C4-2B (cell line): ENCODE results near the gene DAG1.
"Not testable (repeated sequence)": the region's sequence is repeated elsewhere in the genome, so short reads cannot be mapped to it uniquely, and the experiment has no call there.

Experiments
- H3K27ac ChIP-seq: fragments of 450-650 bp; 2 replicates; pipeline ENCODE4 v1.5.1; 2017
- ZFX ChIP-seq: fragments of 450-650 bp; IDR thresholded peaks from 2 replicates; pipeline ENCODE4 v1.6.1; 2017
- TF ChIP-seq, protein P1 (sequence below): fragments of 450-650 bp; conservative IDR thresholded peaks from 2 replicates; pipeline ENCODE4 v1.5.1; 2017; ENCODE audit warnings: mild to moderate bottlenecking

DAG1 gene

DNA sequence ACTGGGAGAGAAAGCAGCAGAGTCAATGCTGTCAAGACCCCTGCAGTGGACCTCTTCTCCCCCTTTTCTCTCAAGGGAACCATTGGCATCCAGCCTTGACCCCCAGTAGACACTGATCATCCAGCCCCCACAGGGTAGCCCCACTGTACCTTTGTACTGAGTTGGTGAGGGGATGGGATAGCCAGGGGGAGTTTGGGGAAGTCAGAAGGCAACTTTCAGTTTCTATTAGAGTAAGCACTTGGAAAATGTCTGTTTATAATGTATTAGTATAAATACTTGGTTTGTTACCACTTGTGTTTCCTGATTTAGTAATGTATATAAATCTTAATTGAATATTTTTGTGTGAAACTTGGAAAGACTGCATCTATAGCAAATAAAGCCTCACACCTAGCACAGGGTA, 25.0 kb downstream of the DAG1 start:
- TF ChIP-seq, protein P1, sequence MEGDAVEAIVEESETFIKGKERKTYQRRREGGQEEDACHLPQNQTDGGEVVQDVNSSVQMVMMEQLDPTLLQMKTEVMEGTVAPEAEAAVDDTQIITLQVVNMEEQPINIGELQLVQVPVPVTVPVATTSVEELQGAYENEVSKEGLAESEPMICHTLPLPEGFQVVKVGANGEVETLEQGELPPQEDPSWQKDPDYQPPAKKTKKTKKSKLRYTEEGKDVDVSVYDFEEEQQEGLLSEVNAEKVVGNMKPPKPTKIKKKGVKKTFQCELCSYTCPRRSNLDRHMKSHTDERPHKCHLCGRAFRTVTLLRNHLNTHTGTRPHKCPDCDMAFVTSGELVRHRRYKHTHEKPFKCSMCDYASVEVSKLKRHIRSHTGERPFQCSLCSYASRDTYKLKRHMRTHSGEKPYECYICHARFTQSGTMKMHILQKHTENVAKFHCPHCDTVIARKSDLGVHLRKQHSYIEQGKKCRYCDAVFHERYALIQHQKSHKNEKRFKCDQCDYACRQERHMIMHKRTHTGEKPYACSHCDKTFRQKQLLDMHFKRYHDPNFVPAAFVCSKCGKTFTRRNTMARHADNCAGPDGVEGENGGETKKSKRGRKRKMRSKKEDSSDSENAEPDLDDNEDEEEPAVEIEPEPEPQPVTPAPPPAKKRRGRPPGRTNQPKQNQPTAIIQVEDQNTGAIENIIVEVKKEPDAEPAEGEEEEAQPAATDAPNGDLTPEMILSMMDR = no peak
- no peak overlapping the region for H3K27ac ChIP-seq

DNA sequence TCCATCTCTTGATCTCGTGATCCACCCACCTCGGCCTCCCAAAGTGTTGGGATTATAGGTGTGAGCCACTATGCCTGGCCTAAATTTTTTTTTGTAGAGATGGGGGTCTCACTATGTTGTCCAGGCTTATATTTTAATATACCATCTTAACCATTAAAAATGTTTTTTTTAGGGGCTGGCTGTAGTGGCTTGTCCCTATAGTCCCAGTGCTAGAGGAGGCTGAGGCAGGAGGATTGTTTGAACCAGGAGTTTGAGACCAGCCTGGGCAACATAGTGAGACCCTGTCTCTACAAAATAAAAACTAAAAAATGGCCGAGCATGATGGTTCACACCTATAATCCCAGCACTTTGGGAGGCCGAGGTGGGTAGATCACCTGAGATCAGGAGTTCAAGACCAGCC, 26.8 kb downstream of the DAG1 start:
- H3K27ac ChIP-seq = not testable (repeated sequence)

DNA sequence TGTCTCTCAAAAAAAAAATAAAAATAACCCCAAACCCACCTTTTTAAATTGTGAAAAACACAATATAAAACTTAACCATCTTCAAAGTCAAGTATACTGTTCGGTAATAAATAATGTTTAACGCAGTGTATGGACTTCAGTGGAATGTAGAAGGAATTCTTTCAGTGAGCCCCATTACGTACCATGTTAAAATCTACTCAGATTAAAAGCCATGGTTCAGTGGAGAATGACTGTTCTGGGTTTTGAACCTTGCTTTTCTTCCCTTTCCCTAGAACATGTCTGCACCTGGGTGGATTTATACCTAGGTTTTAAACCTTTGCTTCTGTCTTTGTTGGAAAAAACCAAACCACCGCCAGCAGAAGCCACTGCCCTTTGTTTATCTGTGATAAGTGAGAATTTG, 27.5 kb downstream of the DAG1 start:
- no peak for TF ChIP-seq ZFX
- TF ChIP-seq, protein P1 = no peak

DNA sequence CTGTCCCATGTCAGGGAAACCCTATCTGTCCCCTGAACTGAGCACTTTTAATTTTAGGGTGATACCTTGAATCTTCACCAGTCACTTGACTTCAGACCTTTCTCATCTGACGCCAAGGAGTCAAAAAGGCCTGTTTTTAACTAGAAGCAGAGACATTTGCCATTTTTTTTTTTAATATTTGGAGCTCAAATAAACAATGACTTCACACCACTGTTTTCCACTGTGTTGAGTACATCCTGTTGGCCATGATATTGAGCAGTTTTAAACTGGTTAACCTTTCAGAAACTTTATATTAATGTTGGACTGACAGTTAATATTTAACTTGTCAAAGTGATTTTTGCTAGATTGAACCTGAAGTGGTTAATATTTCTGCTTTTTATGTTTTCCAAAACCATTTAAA, 28.2 kb downstream of the DAG1 start:
- TF ChIP-seq, protein P1 = no peak
- no peak for TF ChIP-seq ZFX
- H3K27ac ChIP-seq = no peak overlapping the region

More for the DNA sequence above, 27.5 kb downstream of the DAG1 start:
- H3K27ac ChIP-seq = no peak overlapping the region

DNA sequence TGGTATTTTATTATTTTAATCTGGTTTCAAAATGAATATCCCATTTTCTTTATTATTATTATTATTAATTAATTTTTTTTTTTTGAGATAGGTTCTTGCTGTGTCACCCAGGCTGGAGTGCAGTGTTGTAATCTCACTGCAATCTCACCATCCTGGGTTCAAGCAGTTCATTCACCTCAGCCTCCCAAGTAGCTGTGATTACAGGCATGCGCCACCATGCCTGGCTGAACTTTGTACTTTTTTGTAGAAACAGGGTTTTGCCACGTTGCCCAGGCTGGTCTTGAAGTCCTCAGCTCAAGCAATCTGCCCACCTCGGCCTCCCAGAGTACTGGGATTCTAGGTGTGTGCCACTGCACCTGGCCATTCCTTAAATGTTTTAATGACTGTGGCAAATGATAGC, 28.6 kb downstream of the DAG1 start:
- H3K27ac ChIP-seq = no peak overlapping the region
- TF ChIP-seq, protein P1 = no peak
- no peak for TF ChIP-seq ZFX

DNA sequence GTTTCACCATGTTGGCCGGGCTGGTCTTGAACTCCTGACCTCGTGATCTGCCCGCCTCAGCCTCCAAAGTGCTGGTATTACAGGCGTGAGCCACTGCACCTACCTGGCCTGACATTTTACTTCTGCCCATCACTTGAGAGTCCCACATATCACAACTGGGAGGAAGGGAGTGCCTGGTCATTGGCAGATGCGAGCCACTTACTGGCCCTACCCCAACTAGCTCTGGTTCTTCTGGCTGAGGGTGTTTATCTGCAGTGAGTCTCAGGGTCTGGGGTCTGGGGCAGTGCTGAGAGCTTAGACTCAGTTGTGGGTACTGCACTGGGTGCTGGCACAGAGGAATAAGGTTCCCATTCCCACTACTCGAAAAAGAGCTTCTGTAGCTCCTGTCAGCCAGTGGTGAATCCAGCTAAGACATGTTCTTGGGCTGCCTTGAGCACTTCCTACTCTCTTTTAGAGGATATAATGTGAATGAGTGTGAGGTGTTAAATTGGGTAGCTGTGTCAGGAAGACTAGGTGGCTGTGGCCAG, 30.2 kb downstream of the DAG1 start:
- no peak for TF ChIP-seq ZFX
- TF ChIP-seq, protein P1 = no peak
- H3K27ac ChIP-seq = no peak overlapping the region

DNA sequence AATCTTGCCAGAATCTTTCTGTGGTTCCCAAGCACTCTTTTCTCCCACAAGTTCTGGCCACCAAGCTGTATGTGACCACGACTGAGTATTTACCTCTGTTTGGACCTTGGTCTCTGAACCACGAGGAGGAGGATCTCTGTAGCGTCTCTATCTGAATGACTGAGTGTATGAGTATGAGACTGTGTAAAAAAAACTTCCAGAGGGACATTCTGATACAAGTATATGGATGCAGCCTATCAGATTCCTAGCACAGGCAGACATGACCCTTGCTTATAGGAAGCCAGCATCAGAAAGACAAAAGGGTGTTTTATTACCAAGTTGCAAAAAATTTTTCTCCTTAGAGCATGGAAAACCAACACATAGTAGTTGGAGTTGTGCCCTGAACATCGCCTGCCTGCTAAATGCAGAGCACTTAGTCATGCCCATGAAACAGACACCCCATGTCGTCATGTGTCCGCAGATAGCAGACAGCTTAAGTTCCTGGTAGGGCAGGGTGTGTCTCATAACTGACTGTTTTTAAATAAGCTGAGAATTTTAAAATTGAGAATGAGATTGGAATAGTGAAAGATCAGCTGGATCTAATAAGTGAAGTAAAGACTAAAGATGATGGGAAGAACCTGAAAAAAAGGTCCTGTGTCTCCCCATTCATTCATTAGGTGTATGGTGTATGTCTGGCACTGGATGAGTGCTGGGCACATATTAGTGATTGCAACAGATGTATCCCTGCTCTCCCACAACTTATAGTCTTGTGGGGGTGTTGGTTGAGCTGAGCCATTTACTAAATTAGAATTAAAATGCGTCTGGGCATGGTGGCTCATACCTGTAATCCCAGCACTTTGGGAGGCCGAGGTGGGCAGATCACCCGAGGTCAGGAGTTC, 30.9 kb downstream of the DAG1 start:
- no peak overlapping the region for H3K27ac ChIP-seq
- TF ChIP-seq, protein P1 = no peak
- no peak for TF ChIP-seq ZFX

DNA sequence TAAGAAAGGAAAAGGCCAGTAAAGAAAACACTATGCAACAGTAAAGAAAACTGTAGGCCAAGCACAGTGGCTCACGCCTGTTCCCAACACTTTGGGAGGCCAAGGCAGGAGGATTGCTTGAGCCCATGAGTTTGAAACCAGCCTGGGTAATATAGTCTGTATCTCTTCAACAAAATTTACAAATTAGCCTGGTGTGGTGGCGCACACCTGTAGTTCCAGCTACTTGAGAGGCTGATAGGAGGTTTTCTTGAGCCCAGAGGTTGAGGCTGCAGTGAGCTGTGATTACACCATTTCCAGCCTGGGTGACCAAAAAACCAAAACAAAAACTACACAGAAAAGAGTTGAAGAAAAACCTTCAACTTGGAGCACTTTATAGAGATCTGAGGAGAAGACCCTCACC, 31.8 kb downstream of the DAG1 start:
- no peak for TF ChIP-seq ZFX
- TF ChIP-seq, protein P1 = no peak
- no peak overlapping the region for H3K27ac ChIP-seq
